ENCODE results near the gene MTRR. TPM values are rescaled to one million over a fixed set of nuclear protein-coding genes. Genes with fewer than 3 reads are reported as not detected.

The MTRR gene
- total and polyA plus RNA-seq, 2 of the 8 experiments (the other 6 are each of a cell fraction or from before 2014, with no cell fraction given), result 36.4 to 53.8 TPM

Other genes starting within 250 kb of the MTRR start
- 0.39 and 0.40 TPM in 2 replicates for gene CFAP90, start 18.0 kb upstream of the MTRR start, total RNA-seq (2021; fragmentation: NEBNext Ultra II Directional; extraction: Animal tissue kit (Norgen Biotek cat#: 25700))
- gene CFAP90, start 18.0 kb upstream of the MTRR start, polyA plus RNA-seq (2011; rRNA removed), result 0.82 and 0.92 TPM in 2 replicates
- gene FASTKD3, start 117 bp upstream of the MTRR start, total RNA-seq (2021; fragmentation: NEBNext Ultra II Directional; extraction: Animal tissue kit (Norgen Biotek cat#: 25700)), result 7.6 and 8.7 TPM in 2 replicates
- gene FASTKD3, start 117 bp upstream of the MTRR start, polyA plus RNA-seq (2011; rRNA removed), result 3.2 and 5.6 TPM in 2 replicates

All from H1 (cell line).